H1 (cell line): ENCODE results near the gene CHD2. TPM values are rescaled to one million over a fixed set of nuclear protein-coding genes. Genes with fewer than 3 reads are reported as not detected.

Source experiments
- CTCF ChIA-PET: fragments of 300-600 bp; sonication (Branson Sonifier 250); formaldehyde crosslinking; loops from one replicate; lab custom pipeline; 2021; ENCODE audit not compliant: partially characterized antibody; lab: Charles Lee
- POLR2A ChIA-PET: fragments of 300-600 bp; sonication (Branson Sonifier 250); formaldehyde crosslinking; loops from one replicate; lab custom pipeline; 2021; ENCODE audit warnings: inconsistent platforms; ENCODE audit not compliant: partially characterized antibody; lab: Charles Lee
- DNase-seq, 2 experiments: peaks; one replicate each; pipeline versions ENCODE4 v3.0.0 to v3.0.0-alpha.2; 2010 to 2022; ENCODE audit warnings: low spot score in 2 of 2, low read depth in 1 of 2, mixed read lengths in 1 of 2
- FAIRE-seq: peaks from 2 replicates; lab custom pipeline; 2011; peaks lifted over from hg19 to GRCh38; lab: Jason Lieb, UNC
- H2AFZ ChIP-seq: 2 replicates; pipeline ENCODE4 v1.8.1; 2012; ENCODE audit warnings: low read length, inconsistent platforms
- H2AK5ac ChIP-seq: 2 replicates; pipeline ENCODE4 v1.6.1; 2013; ENCODE audit warnings: low read depth, low read length
- H2BK120ac ChIP-seq: replicated peaks from 2 replicates; pipeline ENCODE3; 2013; ENCODE audit warnings: low read depth, low read length, inconsistent platforms
- H2BK12ac ChIP-seq: 2 replicates; pipeline ENCODE4 v1.6.1; 2013; ENCODE audit warnings: low read depth, low read length
- H2BK15ac ChIP-seq: 2 replicates; pipeline ENCODE4 v1.6.1; 2013; ENCODE audit warnings: low read length
- H2BK20ac ChIP-seq: 2 replicates; pipeline ENCODE4 v1.6.1; 2013; ENCODE audit warnings: low read length
- H2BK5ac ChIP-seq: 2 replicates; pipeline ENCODE4 v1.6.1; 2013; ENCODE audit warnings: low read depth, low read length
- H3K14ac ChIP-seq: 2 replicates; pipeline ENCODE4 v1.6.1; 2013; ENCODE audit warnings: inconsistent platforms; ENCODE audit not compliant: insufficient read length
- H3K18ac ChIP-seq: 2 replicates; pipeline ENCODE4 v1.6.1; 2013; ENCODE audit warnings: low read length; ENCODE audit errors: extremely low read depth
- H3K23ac ChIP-seq: 2 replicates; pipeline ENCODE4 v1.6.1; 2013; ENCODE audit warnings: inconsistent platforms; ENCODE audit not compliant: insufficient read length
- H3K23me2 ChIP-seq: 2 replicates; pipeline ENCODE4 v1.6.1; 2013; ENCODE audit warnings: low read depth, low read length
- H3K27ac ChIP-seq: 2 replicates; pipeline ENCODE4 v1.6.1; 2011; ENCODE audit warnings: low read depth, low read length, inconsistent platforms
- H3K27me3 ChIP-seq, 4 experiments: replicated peaks in 1 of 4; 1 replicate in 1 of 4; 2 replicates in 3 of 4; pipeline versions ENCODE4 v1.6.1 to v1.8.1; 2011 to 2013; ENCODE audit warnings: low read length in 3 of 4, mild to moderate bottlenecking in 3 of 4, inconsistent platforms in 2 of 4, mixed read lengths in 2 of 4, moderate library complexity in 1 of 4; ENCODE audit not compliant: control insufficient read depth in 3 of 4, insufficient read depth in 3 of 4; ENCODE audit errors: extremely low read depth in 1 of 4
- H3K36me3 ChIP-seq, 4 experiments: 2 replicates each; pipeline versions ENCODE4 v1.6.1 to v1.8.1; 2011 to 2013; ENCODE audit warnings: mild to moderate bottlenecking in 4 of 4, low read length in 3 of 4, moderate library complexity in 2 of 4, control low read depth in 1 of 4, inconsistent platforms in 1 of 4; ENCODE audit not compliant: insufficient read depth in 4 of 4, control insufficient read depth in 2 of 4
- H3K4ac ChIP-seq: replicated peaks from 2 replicates; pipeline ENCODE3; 2013; ENCODE audit warnings: low read length, low read depth, mixed read lengths, inconsistent platforms; ENCODE audit not compliant: insufficient read length
- H3K4me1 ChIP-seq, 4 experiments: replicated peaks in 1 of 4; 1 replicate in 1 of 4; 2 replicates in 3 of 4; pipeline versions ENCODE4 v1.6.1 to v1.8.1; 2011 to 2013; ENCODE audit warnings: low read length in 3 of 4, inconsistent platforms in 2 of 4, mixed read lengths in 1 of 4; ENCODE audit not compliant: insufficient read depth in 4 of 4, control insufficient read depth in 3 of 4
- H3K4me2 ChIP-seq, 2 experiments: 2 replicates each; pipeline versions ENCODE4 v1.6.1 to v1.8.1; 2011 to 2013; ENCODE audit warnings: low read depth in 2 of 2, low read length in 2 of 2, control low read depth in 1 of 2, inconsistent platforms in 1 of 2, mild to moderate bottlenecking in 1 of 2; ENCODE audit not compliant: insufficient read depth in 1 of 2
- H3K4me3 ChIP-seq, 4 experiments: fragments of 200-600, 300-600 bp in 1 of 4; sonication (generic), shearing (Covaris generic), sonication (Bioruptor Twin) in 1 of 4; 2 replicates each; pipeline versions ENCODE4 v1.5.1 to v1.8.1; 2011 to 2016; ENCODE audit warnings: low read length in 4 of 4, low read depth in 3 of 4, control low read depth in 2 of 4, inconsistent platforms in 2 of 4, mild to moderate bottlenecking in 2 of 4, mixed read lengths in 1 of 4, moderate library complexity in 1 of 4; ENCODE audit not compliant: insufficient read depth in 2 of 4; ENCODE audit errors: extremely low read depth in 1 of 4
- H3K56ac ChIP-seq: replicated peaks from 2 replicates; pipeline ENCODE3; 2013; ENCODE audit warnings: low read depth, mild to moderate bottlenecking, mixed read lengths, low read length, inconsistent platforms; ENCODE audit not compliant: insufficient read length
- H3K79me1 ChIP-seq: 2 replicates; pipeline ENCODE4 v1.6.1; 2013; ENCODE audit warnings: low read depth, low read length, control low read depth
- H3K79me2 ChIP-seq, 2 experiments: 2 replicates each; pipeline versions ENCODE4 v1.6.1 to v1.8.1; 2012 to 2013; ENCODE audit warnings: low read length in 2 of 2, mild to moderate bottlenecking in 2 of 2, inconsistent platforms in 1 of 2; ENCODE audit not compliant: insufficient read depth in 2 of 2, control insufficient read depth in 1 of 2
- H3K9ac ChIP-seq, 4 experiments: replicated peaks in 1 of 4; 1 replicate in 1 of 4; 2 replicates in 3 of 4; pipeline versions ENCODE4 v1.6.1 to v1.8.1; 2011 to 2013; ENCODE audit warnings: low read depth in 3 of 4, low read length in 3 of 4, control low read depth in 2 of 4, mild to moderate bottlenecking in 2 of 4, moderate library complexity in 2 of 4, inconsistent platforms in 1 of 4; ENCODE audit errors: extremely low read depth in 1 of 4
- H3K9me3 ChIP-seq, 2 experiments: 2 replicates each; pipeline versions ENCODE4 v1.6.1 to v1.8.1; 2012 to 2013; ENCODE audit warnings: mild to moderate bottlenecking in 2 of 2, moderate library complexity in 2 of 2, control low read depth in 1 of 2, inconsistent platforms in 1 of 2, low read depth in 1 of 2, low read length in 1 of 2, mixed read lengths in 1 of 2; ENCODE audit not compliant: insufficient read depth in 2 of 2
- H4K20me1 ChIP-seq, 2 experiments: replicated peaks in 1 of 2; 2 replicates each; pipeline versions ENCODE3 to v1.8.1; 2011 to 2013; ENCODE audit warnings: inconsistent platforms in 2 of 2, low read length in 2 of 2, mild to moderate bottlenecking in 1 of 2; ENCODE audit not compliant: insufficient read depth in 2 of 2, control insufficient read depth in 1 of 2
- H4K5ac ChIP-seq: 2 replicates; pipeline ENCODE4 v1.6.1; 2013; ENCODE audit warnings: low read length, low read depth, mixed read lengths, inconsistent platforms; ENCODE audit not compliant: insufficient read length
- H4K8ac ChIP-seq: 2 replicates; pipeline ENCODE4 v1.8.0; 2013; ENCODE audit warnings: mild to moderate bottlenecking, moderate library complexity, low read length, inconsistent platforms; ENCODE audit not compliant: insufficient read depth; ENCODE audit errors: extremely low read depth
- H4K91ac ChIP-seq: replicated peaks from 2 replicates; pipeline ENCODE3; 2013; ENCODE audit warnings: low read length, mixed read lengths, inconsistent platforms; ENCODE audit not compliant: insufficient read length
- EGR1 ChIP-seq: IDR thresholded peaks from 2 replicates; pipeline ENCODE4 v1.6.1; 2011; ENCODE audit warnings: low read depth, low read length, borderline replicate concordance
- KDM1A ChIP-seq: fragments of 200-600, 300-600 bp; sonication (generic); IDR thresholded peaks from 2 replicates; pipeline ENCODE4 v1.7.1; 2016; ENCODE audit warnings: mild to moderate bottlenecking, low read length, borderline replicate concordance
- KDM5A ChIP-seq: fragments of 200-600 bp; IDR thresholded peaks from 2 replicates; pipeline ENCODE4 v1.7.1; 2012; ENCODE audit warnings: mild to moderate bottlenecking, low read length, inconsistent platforms, mixed read lengths
- POU5F1 ChIP-seq: IDR thresholded peaks from 2 replicates; pipeline ENCODE4 v1.6.1; 2011; ENCODE audit warnings: low read depth, mild to moderate bottlenecking, low read length, moderate library complexity
- RAD21 ChIP-seq, 2 experiments: IDR thresholded peaks in 1 of 2; conservative IDR thresholded peaks in 1 of 2; 2 replicates each; pipeline ENCODE4 v1.6.1; 2011; ENCODE audit warnings: low read depth in 2 of 2, low read length in 2 of 2, improper control_type of control experiment in 1 of 2, inconsistent platforms in 1 of 2, mild to moderate bottlenecking in 1 of 2, moderate library complexity in 1 of 2
- TAF1 ChIP-seq: IDR thresholded peaks from 2 replicates; pipeline ENCODE4 v1.6.1; 2011; ENCODE audit warnings: mild to moderate bottlenecking, low read depth, low read length
- TCF12 ChIP-seq: IDR thresholded peaks from 2 replicates; pipeline ENCODE4 v1.6.1; 2011; ENCODE audit warnings: low read depth, mild to moderate bottlenecking, low read length
- TEAD4 ChIP-seq: IDR thresholded peaks from 2 replicates; pipeline ENCODE4 v1.6.1; 2012; ENCODE audit warnings: low read depth, low read length, inconsistent platforms, mixed read lengths
- USF2 ChIP-seq: IDR thresholded peaks from 2 replicates; pipeline ENCODE4 v1.6.1; 2011; ENCODE audit warnings: low read length, improper control_type of control experiment
- WGBS, 2 experiments: shearing (Covaris generic) in 1 of 2; methylation state at CpG; one replicate each; pipeline versions ENCODE4 v1.1.6 to v1.1.7; 2013 to 2015; ENCODE audit warnings: low lambda C conversion rate in 2 of 2, mixed read lengths in 2 of 2, inconsistent platforms in 1 of 2, low coverage in 1 of 2, missing lambda C conversion rate in 1 of 2; ENCODE audit not compliant: insufficient replicate concordance in 2 of 2, insufficient coverage in 1 of 2, insufficient read length in 1 of 2; ENCODE audit errors: extremely low coverage in 1 of 2, missing lambda C conversion rate in 1 of 2; 5-methylcytosine and 5-hydroxymethylcytosine counted together
- polyA plus RNA-seq, 7 experiments: library from polyadenylated mRNA; depleted of rRNA in 3 of 7; stranded (reverse) in 5 of 7; unstranded in 2 of 7; fragments of >200 nt in 5 of 7; fragments of 200-250 nt in 2 of 7; gene quantifications; 1 replicate in 5 of 7; 2 replicates in 1 of 7; 4 replicates in 1 of 7; pipeline versions ENCODE4 v1.2.1 to v1.2.3, GENCODE V29; 2011 to 2013; ENCODE audit warnings: missing spikeins in 2 of 7, mixed read lengths in 2 of 7
- total RNA-seq: library from RNA; stranded (reverse); fragmentation: NEBNext Ultra II Directional; extraction: Animal tissue kit (Norgen Biotek cat#: 25700); gene quantifications from 2 replicates; pipeline ENCODE4 v1.2.1, GENCODE V29; 2021
- TF ChIP-seq, protein P1 (sequence below), 3 experiments: IDR thresholded peaks; 1 replicate in 2 of 3; 2 replicates in 1 of 3; pipeline versions ENCODE4 v1.5.1 to v1.6.1; 2011; ENCODE audit warnings: low read length in 3 of 3, mild to moderate bottlenecking in 3 of 3, inconsistent platforms in 2 of 3, low read depth in 1 of 3, moderate library complexity in 1 of 3; ENCODE audit not compliant: insufficient read depth in 1 of 3; ENCODE audit errors: control extremely low read depth in 1 of 3

Gene CHD2
- total and polyA plus RNA-seq, 2 of the 8 experiments (the other 6 are each of a cell fraction or from before 2014, with no cell fraction given), result 28.8 to 70.0 TPM

GRCh38 chr15:92929002-92929401 lies 28.9 kb downstream of the CHD2 start:
- H3K4me2 ChIP-seq, result no peak overlapping the region
- H2BK20ac ChIP-seq, result no peak overlapping the region
- no peak overlapping the region for H2BK5ac ChIP-seq
- DNase-seq, result no peak
- H3K27me3 ChIP-seq, result no peaks in the 10 kb centered on the region
- H2AK5ac ChIP-seq, result no peak overlapping the region
- H2BK12ac ChIP-seq, result no peak overlapping the region
- no peak overlapping the region for H3K56ac ChIP-seq
- FAIRE-seq, result no peak
- H3K4me3 ChIP-seq, result no peak overlapping the region
- H3K14ac ChIP-seq, result no peak overlapping the region
- H4K91ac ChIP-seq, result no peak overlapping the region
- H3K18ac ChIP-seq, result no peak overlapping the region
- no peak overlapping the region for H4K5ac ChIP-seq
- peaks cover 2 to 5% of the 10 kb centered on the region in 2 experiments for H4K20me1 ChIP-seq
- 87% methylated on average over 6 of the region's 6 CpGs; no CpG with 5 or more reads in 1 of the 2 experiments for WGBS, 2 experiments
- H3K4ac ChIP-seq, result no peak overlapping the region
- CTCF ChIA-PET, result interaction anchor here (0.7 to 6.4 kb wide), 3 partner anchors 10 to 69 kb away, joined by 3 to 40 read pairs (median 8); no protein-coding TSS in a partner anchor
- POLR2A ChIA-PET, result interaction anchor here (1.1 to 1.9 kb wide), 4 partner anchors 11 to 109 kb away, joined by 3 to 5 read pairs (median 4); no protein-coding TSS in a partner anchor
- H3K4me1 ChIP-seq, result no peaks in the 10 kb centered on the region
- no peaks in the 10 kb centered on the region for H3K9me3 ChIP-seq
- H3K9ac ChIP-seq, result no peak overlapping the region
- peaks cover 0 to 29% of the 10 kb centered on the region in 2 experiments; a peak in 1 of 4 replicates for H3K79me2 ChIP-seq
- no peak overlapping the region for H2BK15ac ChIP-seq
- no peak overlapping the region for H3K27ac ChIP-seq
- peaks cover 9 to 93% (median 65%) of the 10 kb centered on the region in 4 experiments for H3K36me3 ChIP-seq
- H2BK120ac ChIP-seq, result no peak overlapping the region
- H2AFZ ChIP-seq, result no peak overlapping the region
- H3K23ac ChIP-seq, result no peak overlapping the region
- H3K23me2 ChIP-seq, result no peaks in the 10 kb centered on the region
- H4K8ac ChIP-seq, result no peak overlapping the region
- H3K79me1 ChIP-seq, result no peaks in the 10 kb centered on the region; the same call in 1 of the 2 replicates
- TF ChIP-seq TAF1, result no peak
- no peak for TF ChIP-seq RAD21 (IDR thresholded peaks at IDR 0.05 in 1 of 2, conservative IDR thresholded peaks at IDR 0.05 in 1 of 2; ENCODE audit: low read depth in 2 of 2, low read length in 2 of 2)
- TF ChIP-seq KDM1A, result no peak
- TF ChIP-seq EGR1, result no peak
- TF ChIP-seq TCF12, result no peak
- no peak for TF ChIP-seq KDM5A
- TF ChIP-seq TEAD4, result no peak
- TF ChIP-seq POU5F1, result no peak
- TF ChIP-seq, protein P1, sequence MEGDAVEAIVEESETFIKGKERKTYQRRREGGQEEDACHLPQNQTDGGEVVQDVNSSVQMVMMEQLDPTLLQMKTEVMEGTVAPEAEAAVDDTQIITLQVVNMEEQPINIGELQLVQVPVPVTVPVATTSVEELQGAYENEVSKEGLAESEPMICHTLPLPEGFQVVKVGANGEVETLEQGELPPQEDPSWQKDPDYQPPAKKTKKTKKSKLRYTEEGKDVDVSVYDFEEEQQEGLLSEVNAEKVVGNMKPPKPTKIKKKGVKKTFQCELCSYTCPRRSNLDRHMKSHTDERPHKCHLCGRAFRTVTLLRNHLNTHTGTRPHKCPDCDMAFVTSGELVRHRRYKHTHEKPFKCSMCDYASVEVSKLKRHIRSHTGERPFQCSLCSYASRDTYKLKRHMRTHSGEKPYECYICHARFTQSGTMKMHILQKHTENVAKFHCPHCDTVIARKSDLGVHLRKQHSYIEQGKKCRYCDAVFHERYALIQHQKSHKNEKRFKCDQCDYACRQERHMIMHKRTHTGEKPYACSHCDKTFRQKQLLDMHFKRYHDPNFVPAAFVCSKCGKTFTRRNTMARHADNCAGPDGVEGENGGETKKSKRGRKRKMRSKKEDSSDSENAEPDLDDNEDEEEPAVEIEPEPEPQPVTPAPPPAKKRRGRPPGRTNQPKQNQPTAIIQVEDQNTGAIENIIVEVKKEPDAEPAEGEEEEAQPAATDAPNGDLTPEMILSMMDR (IDR thresholded peaks at IDR 0.05; ENCODE audit: control extremely low read depth in 1 of 3, insufficient read depth in 1 of 3, low read depth in 1 of 3, low read length in 3 of 3), result no peak
- no peak for TF ChIP-seq USF2
